Left lung (tissue), 10 donors: Measurements from ENCODE around the gene UPK3B. TPM values are rescaled to one million over a fixed set of nuclear protein-coding genes. Genes with fewer than 3 reads are reported as not detected.
"Not testable (repeated sequence)": the region's sequence is repeated elsewhere in the genome, so short reads cannot be mapped to it uniquely, and the experiment has no call there.

Experiments used
- ATAC-seq: fragments of 200-7000 bp; cut with Tn5 transposase; one replicate; pipeline ENCODE4 v1.9.1; 2020; ENCODE audit warnings: moderate library complexity
- DNase-seq, 4 donors: peaks; one replicate each; pipeline ENCODE4 v3.0.0-alpha.2; 2013 to 2020
- H3K27ac ChIP-seq, 2 donors: fragments of 200-600 bp; sonication (generic) in 1 of 2; one replicate each; pipeline versions ENCODE4 v1.5.0 to v1.8.0; 2020 to 2021
- H3K27me3 ChIP-seq, 2 donors: fragments of 200-600 bp; sonication (generic) in 1 of 2; one replicate each; pipeline versions ENCODE4 v1.5.0 to v1.8.0; 2020 to 2021
- H3K36me3 ChIP-seq, 2 donors: fragments of 200-600 bp; sonication (generic) in 1 of 2; one replicate each; pipeline versions ENCODE4 v1.5.0 to v1.8.0; 2020 to 2021
- H3K4me1 ChIP-seq, 2 donors: fragments of 200-600 bp; one replicate each; pipeline ENCODE4 v1.8.0; 2021
- H3K4me3 ChIP-seq, 2 donors: fragments of 200-600 bp; sonication (generic) in 1 of 2; one replicate each; pipeline versions ENCODE4 v1.5.0 to v1.8.0; 2020 to 2021; ENCODE audit warnings: mild to moderate bottlenecking in 1 of 2
- H3K9me3 ChIP-seq, 2 donors: fragments of 200-600 bp; sonication (generic) in 1 of 2; one replicate each; pipeline versions ENCODE4 v1.5.0 to v1.8.0; 2020 to 2021
- intact Hi-C, 2 donors: fragments of 100-400 bp; cut with DNase I; formaldehyde crosslinking; loops; one replicate each; pipeline versions ENCODE4 v1.11.2 to v1.14.2; 2022
- polyA plus RNA-seq, 6 donors: library from polyadenylated mRNA; unstranded; fragments of 120-200 nt; gene quantifications; one replicate each; pipeline ENCODE4 v1.2.1, GENCODE V29; 2013; ENCODE audit not compliant: insufficient read length in 6 of 6
- total RNA-seq, 2 donors: library from RNA; stranded (reverse); fragmentation: NEBNext Ultra II Directional; extraction: Animal tissue kit (Norgen Biotek cat#: 25700); gene quantifications; one replicate each; pipeline ENCODE4 v1.2.1, GENCODE V29; 2021
- TF ChIP-seq, protein P1 (sequence below), 2 donors: fragments of 200-600 bp; sonication (generic) in 1 of 2; IDR thresholded peaks; one replicate each; pipeline versions ENCODE4 v1.5.0 to v1.8.0; 2021; ENCODE audit warnings: antibody characterized with exemption in 2 of 2
- donor health status: DM: no; HTN: yes; CAD: no.
- donor health status: DM: no; HTN: no; CAD: no.

UPK3B gene
- total and polyA plus RNA-seq, 8 donors: 5.5 to 40.8 (median 15.5) TPM

- no peak for ATAC-seq
- DNase-seq: no peak
- intact Hi-C loops: loop anchor here in 1 of 2 donors (10.0 kb wide), 1 partner anchor 489 kb away; no protein-coding TSS in a partner anchor
- Histone ChIP-seq H3K4me1 (peaks cover 4 to 20% of the 10 kb centered on the region in 2 donors), H3K27me3 (no peaks in the 10 kb centered on the region), H3K9me3 (no peaks in the 10 kb centered on the region), H3K36me3 (peaks cover 0 to 61% of the 10 kb centered on the region in 2 donors), H3K27ac (no peak overlapping the region), H3K4me3 (no peak overlapping the region)
- TF ChIP-seq, protein P1, sequence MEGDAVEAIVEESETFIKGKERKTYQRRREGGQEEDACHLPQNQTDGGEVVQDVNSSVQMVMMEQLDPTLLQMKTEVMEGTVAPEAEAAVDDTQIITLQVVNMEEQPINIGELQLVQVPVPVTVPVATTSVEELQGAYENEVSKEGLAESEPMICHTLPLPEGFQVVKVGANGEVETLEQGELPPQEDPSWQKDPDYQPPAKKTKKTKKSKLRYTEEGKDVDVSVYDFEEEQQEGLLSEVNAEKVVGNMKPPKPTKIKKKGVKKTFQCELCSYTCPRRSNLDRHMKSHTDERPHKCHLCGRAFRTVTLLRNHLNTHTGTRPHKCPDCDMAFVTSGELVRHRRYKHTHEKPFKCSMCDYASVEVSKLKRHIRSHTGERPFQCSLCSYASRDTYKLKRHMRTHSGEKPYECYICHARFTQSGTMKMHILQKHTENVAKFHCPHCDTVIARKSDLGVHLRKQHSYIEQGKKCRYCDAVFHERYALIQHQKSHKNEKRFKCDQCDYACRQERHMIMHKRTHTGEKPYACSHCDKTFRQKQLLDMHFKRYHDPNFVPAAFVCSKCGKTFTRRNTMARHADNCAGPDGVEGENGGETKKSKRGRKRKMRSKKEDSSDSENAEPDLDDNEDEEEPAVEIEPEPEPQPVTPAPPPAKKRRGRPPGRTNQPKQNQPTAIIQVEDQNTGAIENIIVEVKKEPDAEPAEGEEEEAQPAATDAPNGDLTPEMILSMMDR (IDR thresholded peaks at IDR 0.05): no peak
These were observed 4.9 kb upstream of the UPK3B start for GRCh38 chr7:76505168-76506080.

GRCh38 chr7:76506081-76506440 lies 4.3 kb upstream of the UPK3B start:
- peaks cover 4 to 20% of the 10 kb centered on the region in 2 donors for H3K4me1 ChIP-seq
- TF ChIP-seq, protein P1 (IDR thresholded peaks at IDR 0.05): no peak
- H3K27ac ChIP-seq: no peak overlapping the region
- peaks cover 0 to 55% of the 10 kb centered on the region in 2 donors for H3K36me3 ChIP-seq
- H3K9me3 ChIP-seq: no peaks in the 10 kb centered on the region
- H3K4me3 ChIP-seq: no peak overlapping the region
- no peaks in the 10 kb centered on the region for H3K27me3 ChIP-seq
- no peak for ATAC-seq
- DNase-seq: peak in 1 of 4 donors; percentile 43
- intact Hi-C loops: loop anchor here in 1 of 2 donors (10.0 kb wide), 1 partner anchor 489 kb away; no protein-coding TSS in a partner anchor

GRCh38 chr7:76506643-76507042 lies 3.7 kb upstream of the UPK3B start:
- H3K9me3 ChIP-seq, H3K4me3 ChIP-seq, ATAC-seq, H3K27me3 ChIP-seq: not testable (repeated sequence)
- intact Hi-C loops: loop anchor here in 1 of 2 donors (10.0 kb wide), 1 partner anchor 488 kb away; no protein-coding TSS in a partner anchor
- H3K27ac ChIP-seq: peak overlapping the region in 1 of 2 donors; percentile 85
- peaks cover 4 to 20% of the 10 kb centered on the region in 2 donors for H3K4me1 ChIP-seq
- peaks cover 0 to 51% of the 10 kb centered on the region in 2 donors for H3K36me3 ChIP-seq
- DNase-seq: peak in 1 of 4 donors; percentile 31

DNA sequence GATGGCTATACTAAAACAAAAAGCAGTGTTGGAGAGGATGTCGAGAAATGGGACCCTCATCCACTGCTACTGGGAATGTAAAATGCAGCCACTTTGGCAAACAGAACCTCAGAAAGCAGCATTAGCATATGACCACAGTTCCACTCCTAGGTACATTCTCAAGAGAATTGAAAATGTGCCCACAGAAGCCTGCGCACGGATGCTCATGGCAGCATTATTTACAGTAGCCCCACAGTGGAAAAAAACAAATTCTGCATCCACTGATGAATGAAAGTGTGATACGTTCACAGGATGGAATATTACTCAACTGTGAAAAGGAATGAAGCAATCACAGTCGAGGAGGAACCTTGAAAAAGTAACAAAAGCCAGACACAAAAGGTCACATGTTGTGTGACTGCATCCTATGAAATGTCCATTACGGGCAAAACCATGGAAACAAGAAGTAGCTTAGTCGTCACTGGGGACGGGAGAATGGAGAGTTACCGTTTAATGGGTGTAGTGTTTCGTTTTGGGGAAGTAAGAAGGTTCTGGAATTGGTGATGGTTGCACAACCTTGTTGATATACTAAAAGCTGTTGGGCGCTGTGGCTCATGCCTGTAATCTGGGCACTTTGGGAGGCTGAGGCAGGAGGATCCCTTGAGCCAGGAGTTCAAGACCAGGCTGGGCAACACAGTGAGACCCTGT lies 2.5 kb upstream of the UPK3B start:
- peak in 1 of 4 donors; percentile 36 for DNase-seq
- no peaks in the 10 kb centered on the region for H3K9me3 ChIP-seq
- peak overlapping the region in 1 of 2 donors; percentile 85 for H3K27ac ChIP-seq
- intact Hi-C loops: loop anchor here in 1 of 2 donors (10.0 kb wide), 1 partner anchor 487 kb away; no protein-coding TSS in a partner anchor
- peaks cover 0 to 39% of the 10 kb centered on the region in 2 donors for H3K36me3 ChIP-seq
- no peak for ATAC-seq
- H3K4me3 ChIP-seq: no peak overlapping the region
- peaks cover 4 to 20% of the 10 kb centered on the region in 2 donors for H3K4me1 ChIP-seq
- TF ChIP-seq, protein P1 (IDR thresholded peaks at IDR 0.05): no peak
- no peaks in the 10 kb centered on the region for H3K27me3 ChIP-seq

- H3K27ac ChIP-seq, ATAC-seq, H3K27me3 ChIP-seq, intact Hi-C loops, H3K9me3 ChIP-seq, H3K4me3 ChIP-seq: not testable (repeated sequence)
- Histone ChIP-seq H3K4me1 (peaks cover 4 to 20% of the 10 kb centered on the region in 2 donors), H3K36me3 (peaks cover 0 to 12% of the 10 kb centered on the region in 2 donors)
- DNase-seq: peak in 1 of 4 donors; percentile 70
These were observed 1.0 kb downstream of the UPK3B start for GRCh38 chr7:76511200-76511910.

- H3K27me3 ChIP-seq, H3K4me3 ChIP-seq, H3K36me3 ChIP-seq, H3K27ac ChIP-seq, intact Hi-C loops, H3K9me3 ChIP-seq: not testable (repeated sequence)
- peak; percentile 93 for ATAC-seq
- H3K4me1 ChIP-seq: peaks cover 4 to 17% of the 10 kb centered on the region in 2 donors
- DNase-seq: peak in 2 of 4 donors; percentile 46 to 61
These were observed 1.8 kb downstream of the UPK3B start for GRCh38 chr7:76511911-76512885.
